ENCODE results near the gene KLHL7.

KLHL7 gene, protein sequence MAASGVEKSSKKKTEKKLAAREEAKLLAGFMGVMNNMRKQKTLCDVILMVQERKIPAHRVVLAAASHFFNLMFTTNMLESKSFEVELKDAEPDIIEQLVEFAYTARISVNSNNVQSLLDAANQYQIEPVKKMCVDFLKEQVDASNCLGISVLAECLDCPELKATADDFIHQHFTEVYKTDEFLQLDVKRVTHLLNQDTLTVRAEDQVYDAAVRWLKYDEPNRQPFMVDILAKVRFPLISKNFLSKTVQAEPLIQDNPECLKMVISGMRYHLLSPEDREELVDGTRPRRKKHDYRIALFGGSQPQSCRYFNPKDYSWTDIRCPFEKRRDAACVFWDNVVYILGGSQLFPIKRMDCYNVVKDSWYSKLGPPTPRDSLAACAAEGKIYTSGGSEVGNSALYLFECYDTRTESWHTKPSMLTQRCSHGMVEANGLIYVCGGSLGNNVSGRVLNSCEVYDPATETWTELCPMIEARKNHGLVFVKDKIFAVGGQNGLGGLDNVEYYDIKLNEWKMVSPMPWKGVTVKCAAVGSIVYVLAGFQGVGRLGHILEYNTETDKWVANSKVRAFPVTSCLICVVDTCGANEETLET

DNA sequence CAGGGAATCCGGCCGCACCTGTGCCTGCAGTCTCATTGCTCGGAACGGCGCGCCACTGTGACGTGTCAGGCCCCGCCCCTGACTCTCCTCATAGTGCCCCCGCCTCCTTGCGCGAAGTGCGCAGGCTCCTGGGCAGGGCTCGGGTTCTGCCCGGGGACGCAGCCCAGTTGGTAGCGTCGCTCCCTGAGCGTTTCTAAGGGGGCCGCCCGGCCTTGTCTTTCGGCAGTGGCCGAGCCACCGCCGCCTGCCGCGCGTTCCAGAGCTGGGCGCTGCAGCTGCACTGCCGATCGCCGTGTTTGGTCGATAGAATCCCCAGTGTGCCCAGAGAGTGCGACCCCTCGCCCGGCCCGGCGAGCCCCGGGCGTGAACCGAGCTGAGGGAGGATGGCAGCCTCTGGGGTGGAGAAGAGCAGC is at the start of gene KLHL7:
KLHL7 (plus strand) TSS at position 142 of the 413 bp plus-strand sequence; CDS start at position 384, 242 bp downstream.
- TF ChIP-seq, protein P1, sequence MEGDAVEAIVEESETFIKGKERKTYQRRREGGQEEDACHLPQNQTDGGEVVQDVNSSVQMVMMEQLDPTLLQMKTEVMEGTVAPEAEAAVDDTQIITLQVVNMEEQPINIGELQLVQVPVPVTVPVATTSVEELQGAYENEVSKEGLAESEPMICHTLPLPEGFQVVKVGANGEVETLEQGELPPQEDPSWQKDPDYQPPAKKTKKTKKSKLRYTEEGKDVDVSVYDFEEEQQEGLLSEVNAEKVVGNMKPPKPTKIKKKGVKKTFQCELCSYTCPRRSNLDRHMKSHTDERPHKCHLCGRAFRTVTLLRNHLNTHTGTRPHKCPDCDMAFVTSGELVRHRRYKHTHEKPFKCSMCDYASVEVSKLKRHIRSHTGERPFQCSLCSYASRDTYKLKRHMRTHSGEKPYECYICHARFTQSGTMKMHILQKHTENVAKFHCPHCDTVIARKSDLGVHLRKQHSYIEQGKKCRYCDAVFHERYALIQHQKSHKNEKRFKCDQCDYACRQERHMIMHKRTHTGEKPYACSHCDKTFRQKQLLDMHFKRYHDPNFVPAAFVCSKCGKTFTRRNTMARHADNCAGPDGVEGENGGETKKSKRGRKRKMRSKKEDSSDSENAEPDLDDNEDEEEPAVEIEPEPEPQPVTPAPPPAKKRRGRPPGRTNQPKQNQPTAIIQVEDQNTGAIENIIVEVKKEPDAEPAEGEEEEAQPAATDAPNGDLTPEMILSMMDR (IDR thresholded peaks at IDR 0.05; ENCODE audit: low read depth, low read length) = no peak
- H3K4me3 ChIP-seq (ENCODE audit: low read depth, low read length) = peak within 1 kb of the TSS; percentile 80

DNA sequence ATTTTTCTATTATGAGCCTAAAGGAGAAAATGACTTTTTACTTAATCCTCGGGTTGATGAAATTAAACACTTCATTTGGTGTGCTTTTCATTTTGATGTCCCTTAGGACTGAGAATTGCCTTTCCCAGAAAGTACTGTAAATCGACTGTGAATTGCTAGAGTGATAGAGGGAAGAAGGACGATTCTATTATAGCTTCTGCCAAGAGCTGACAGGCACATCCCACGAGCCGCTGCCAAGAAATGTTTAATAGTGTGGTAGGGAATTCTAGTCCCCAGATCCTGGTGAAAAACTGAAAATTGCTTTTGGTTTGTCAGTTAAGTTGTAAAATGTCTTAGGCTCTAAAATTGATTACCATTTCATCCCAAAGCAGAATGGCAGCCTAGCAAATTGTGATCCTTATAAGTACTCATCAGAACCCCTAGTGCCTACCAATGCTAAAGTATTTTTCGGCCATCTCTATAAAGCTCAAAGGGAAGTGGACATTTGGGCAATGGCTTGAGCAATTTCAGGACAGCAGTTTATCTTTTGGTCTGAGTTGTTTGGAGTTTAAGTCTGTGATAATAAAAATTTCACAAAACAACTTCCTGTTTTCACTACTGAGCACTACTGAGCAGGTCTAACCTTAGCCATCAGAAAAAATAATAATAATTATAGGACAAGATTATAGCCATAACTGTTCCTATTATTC is 47.0 kb upstream of the KLHL7 start:
- no peak overlapping the region for H3K4me3 ChIP-seq (ENCODE audit: low read depth, low read length)
- TF ChIP-seq, protein P1 (IDR thresholded peaks at IDR 0.05; ENCODE audit: low read depth, low read length) = no peak

DNA sequence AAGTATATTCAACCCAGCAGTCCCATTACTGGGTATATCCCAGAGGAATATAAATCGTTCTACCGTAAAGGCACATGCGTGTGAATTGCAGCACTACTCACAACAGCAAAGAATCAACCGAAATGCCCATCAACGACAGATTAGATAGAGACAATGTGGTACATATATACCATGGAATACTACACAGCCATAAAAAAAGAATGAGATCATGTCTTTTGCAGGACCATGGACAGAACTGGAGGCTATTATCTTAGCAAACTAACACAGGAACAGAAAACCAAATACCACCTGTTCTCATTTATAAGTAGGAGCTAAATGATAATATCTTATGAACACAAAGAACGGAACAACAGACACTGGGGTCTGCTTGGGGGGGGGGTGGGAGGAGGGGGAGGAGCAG is 44.3 kb upstream of the KLHL7 start:
- TF ChIP-seq, protein P1 (IDR thresholded peaks at IDR 0.05; ENCODE audit: low read depth, low read length) = no peak
- H3K4me3 ChIP-seq (ENCODE audit: low read depth, low read length) = no peak overlapping the region

DNA sequence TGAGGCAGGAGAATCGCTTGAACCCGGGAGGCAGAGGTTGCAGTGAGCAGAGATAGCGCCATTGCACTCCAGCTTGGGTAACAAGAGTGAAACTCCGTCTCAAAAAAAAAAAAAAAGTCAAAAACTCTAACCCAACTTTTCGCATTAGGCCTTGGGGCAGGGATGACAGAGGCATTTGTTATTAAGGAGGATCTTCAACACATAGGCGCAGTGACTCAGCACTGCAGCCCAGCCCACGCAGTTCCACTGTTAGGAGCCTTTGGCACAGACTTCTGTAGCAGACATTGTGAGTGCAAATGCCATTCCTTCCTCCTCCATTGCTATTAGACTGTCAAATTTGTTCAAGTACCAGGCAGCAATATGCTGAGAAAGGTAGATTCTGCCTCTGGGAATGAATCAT is 43.1 kb upstream of the KLHL7 start:
- H3K4me3 ChIP-seq (ENCODE audit: low read depth, low read length) = no peak overlapping the region
- TF ChIP-seq, protein P1 (IDR thresholded peaks at IDR 0.05; ENCODE audit: low read depth, low read length) = no peak

DNA sequence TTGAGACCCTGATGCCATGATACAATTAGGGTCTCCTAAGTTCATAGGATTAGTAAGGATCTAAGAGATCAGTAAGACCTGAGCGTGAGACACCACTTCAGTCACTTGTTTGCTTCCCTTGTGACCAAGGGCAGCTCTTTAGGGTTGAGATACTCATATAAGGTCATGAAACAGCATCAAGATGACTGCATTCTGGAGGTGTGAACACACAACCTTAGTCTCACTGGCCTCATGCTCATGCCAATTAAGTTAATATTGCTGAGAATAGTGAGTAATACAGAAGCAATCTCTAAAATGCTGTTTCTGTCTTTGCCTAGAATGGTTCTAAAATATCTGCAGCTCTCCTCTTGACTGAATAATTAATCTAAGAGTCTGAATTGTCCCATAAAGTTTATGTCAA is 39.6 kb upstream of the KLHL7 start:
- no peak overlapping the region for H3K4me3 ChIP-seq (ENCODE audit: low read depth, low read length)
- TF ChIP-seq, protein P1 (IDR thresholded peaks at IDR 0.05; ENCODE audit: low read depth, low read length) = no peak

DNA sequence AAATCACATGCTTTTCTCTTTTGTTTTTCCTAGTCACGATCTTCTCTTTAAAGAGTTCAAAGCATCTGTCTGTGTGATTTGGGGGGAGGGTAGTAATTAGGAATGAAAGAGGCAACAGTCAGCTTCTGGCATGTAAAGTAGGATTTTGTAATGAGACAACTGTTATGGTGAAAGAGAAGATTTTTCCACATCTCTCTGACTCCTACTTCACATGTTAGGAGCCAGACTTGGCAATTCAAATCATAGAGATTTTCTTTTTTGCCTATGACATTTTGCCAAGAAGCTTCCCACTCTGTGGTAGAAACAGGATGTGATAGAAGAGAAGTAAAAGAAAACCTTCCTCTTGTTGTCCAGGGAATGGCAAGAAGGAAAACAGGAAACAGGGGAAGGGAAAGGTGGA is 38.3 kb upstream of the KLHL7 start:
- no peak overlapping the region for H3K4me3 ChIP-seq (ENCODE audit: low read depth, low read length)
- TF ChIP-seq, protein P1 (IDR thresholded peaks at IDR 0.05; ENCODE audit: low read depth, low read length) = no peak

DNA sequence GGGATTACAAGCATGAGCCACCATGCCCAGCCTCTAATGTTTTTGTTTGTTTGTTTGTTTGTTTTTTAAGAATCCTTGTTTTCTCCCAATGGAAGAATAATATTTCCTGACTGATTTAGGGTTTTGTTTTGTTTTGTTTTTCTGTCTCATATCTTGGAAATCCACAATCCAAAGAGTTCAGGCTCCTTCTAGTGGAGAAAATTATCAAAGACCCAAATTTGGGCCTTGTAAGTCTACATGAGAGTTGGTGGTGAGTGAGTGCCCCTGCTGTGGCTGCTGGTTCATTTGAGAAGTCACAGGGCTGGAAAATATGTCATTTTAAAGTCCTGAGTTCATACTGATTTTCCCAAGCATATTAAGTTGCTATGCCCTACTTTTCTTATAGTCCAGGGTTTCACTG is 33.5 kb upstream of the KLHL7 start:
- TF ChIP-seq, protein P1 (IDR thresholded peaks at IDR 0.05; ENCODE audit: low read depth, low read length) = no peak
- H3K4me3 ChIP-seq (ENCODE audit: low read depth, low read length) = no peak overlapping the region

All from WI38 (cell line).